SK-N-MC (cell line): ENCODE measurements around the gene IPO9.

ENCODE experiments used
- EZH2 ChIP-seq: fragments of 200-600 bp; sonication (generic); IDR thresholded peaks from one replicate; pipeline ENCODE4 v1.6.1; 2017; ENCODE audit warnings: antibody characterized with exemption
- POLR2AphosphoS5 ChIP-seq: IDR thresholded peaks from 2 replicates; pipeline ENCODE4 v1.6.1; 2012; ENCODE audit warnings: mild to moderate bottlenecking, low read depth, low read length, borderline replicate concordance

- TF ChIP-seq EZH2 (no peak), POLR2AphosphoS5 (no peak)
These were observed 97.2 kb downstream of the IPO9 start for GRCh38 chr1:201925981-201926645.
